ENCODE data around the gene PPFIBP2. TPM values are rescaled to one million over a fixed set of nuclear protein-coding genes. Genes with fewer than 3 reads are reported as not detected.

Gene PPFIBP2
- total and polyA plus RNA-seq, 5 experiments from 2014 or later: 2.6 to 88.0 (median 32.2) TPM

- H3K27ac Mint-ChIP-seq: no peak overlapping the region
- peaks cover 13 to 49% (median 20%) of the 10 kb centered on the region in 4 donors for H3K4me1 Mint-ChIP-seq
- POLR2A ChIA-PET: no interaction called here
- ATAC-seq (no peak), DNase-seq (no peak)
- peaks cover 0 to 2% (median 0%) of the 10 kb centered on the region in 3 donors for H3K36me3 Mint-ChIP-seq
- H3K4me3 Mint-ChIP-seq: no peak overlapping the region
- H3K27me3 Mint-ChIP-seq: peaks cover 0 to 3% (median 0%) of the 10 kb centered on the region in 5 donors
- H3K9me3 Mint-ChIP-seq: no peaks in the 10 kb centered on the region
These were observed 30.2 kb downstream of the PPFIBP2 start for GRCh38 chr11:7544021-7544420.

- no peak overlapping the region for H3K27ac Mint-ChIP-seq
- no peak overlapping the region for H3K4me3 Mint-ChIP-seq
- peaks cover 0 to 1% (median 0%) of the 10 kb centered on the region in 5 donors for H3K27me3 Mint-ChIP-seq
- DNase-seq (no peak), ATAC-seq (no peak)
- H3K4me1 Mint-ChIP-seq: peaks cover 8 to 36% (median 16%) of the 10 kb centered on the region in 4 donors
- POLR2A ChIA-PET: interaction anchor here (0.5 to 1.1 kb wide), 2 partner anchors 9 to 49 kb away, joined by 3 read pairs; no protein-coding TSS in a partner anchor
- no peaks in the 10 kb centered on the region for H3K9me3 Mint-ChIP-seq
- peaks cover 0 to 15% (median 3%) of the 10 kb centered on the region in 3 donors for H3K36me3 Mint-ChIP-seq
These were observed 31.8 kb downstream of the PPFIBP2 start for GRCh38 chr11:7545611-7546010.

DNA sequence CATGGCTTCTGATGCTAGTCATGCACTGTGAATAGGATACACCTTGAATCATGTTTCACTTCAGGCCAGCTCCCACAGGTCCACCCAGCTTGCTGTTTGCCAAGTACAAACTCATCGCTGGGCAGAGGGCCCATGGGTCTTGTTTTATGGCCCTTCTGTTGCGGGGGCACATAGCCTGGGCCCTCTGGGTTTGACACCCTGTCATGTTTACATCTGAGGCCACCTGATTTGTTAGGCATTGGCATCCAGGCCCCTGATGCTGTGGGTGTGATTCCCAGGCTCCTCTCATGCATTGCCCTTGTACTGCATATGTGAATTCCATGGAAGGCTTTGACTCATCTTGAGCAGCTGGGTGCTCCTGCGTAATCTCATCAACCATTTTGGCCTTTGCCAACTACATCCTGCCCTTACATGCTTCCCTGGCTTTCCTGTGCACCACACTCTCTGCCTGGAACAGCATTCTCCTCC lies 32.6 kb downstream of the PPFIBP2 start:
- no peak overlapping the region for H3K4me3 Mint-ChIP-seq
- peaks cover 0 to 1% (median 0%) of the 10 kb centered on the region in 5 donors for H3K27me3 Mint-ChIP-seq
- peak overlapping the region in 1 of 10 donors; percentile 64 for H3K27ac Mint-ChIP-seq
- peaks cover 0 to 16% (median 3%) of the 10 kb centered on the region in 3 donors for H3K36me3 Mint-ChIP-seq
- POLR2A ChIA-PET: interaction anchor here (0.5 to 1.1 kb wide), 2 partner anchors 9 to 50 kb away, joined by 3 read pairs; no protein-coding TSS in a partner anchor
- no peaks in the 10 kb centered on the region for H3K9me3 Mint-ChIP-seq
- ATAC-seq (no peak), DNase-seq (no peak)
- H3K4me1 Mint-ChIP-seq: peaks cover 6 to 34% (median 16%) of the 10 kb centered on the region in 4 donors

DNA sequence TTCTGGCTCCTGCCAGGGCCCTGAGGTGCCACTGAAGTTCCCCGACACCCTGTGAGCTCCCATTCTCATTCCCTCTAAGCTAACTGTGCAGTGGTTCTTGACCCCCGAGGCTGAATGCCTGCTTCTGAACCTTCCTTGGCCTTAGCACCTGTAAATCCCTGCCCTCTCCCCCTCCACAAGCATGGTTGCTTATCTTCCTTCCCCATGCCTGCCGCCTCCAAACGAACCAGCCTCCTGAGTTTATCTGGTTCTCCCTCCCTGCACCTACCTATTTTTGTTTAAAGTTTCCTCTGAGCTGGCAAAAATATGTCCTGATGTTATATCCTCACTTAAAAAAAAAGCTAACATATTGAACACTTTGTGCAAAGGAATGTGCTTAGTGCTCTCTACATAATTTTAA lies 33.9 kb downstream of the PPFIBP2 start:
- Mint-ChIP-seq H3K27me3 (peaks cover 0 to 1% (median 0%) of the 10 kb centered on the region in 5 donors), H3K4me1 (peaks cover 2 to 28% (median 13%) of the 10 kb centered on the region in 4 donors), H3K4me3 (no peak overlapping the region), H3K9me3 (no peaks in the 10 kb centered on the region), H3K27ac (peak overlapping the region in 3 of 10 donors; percentile 47 to 57 (median 56)), H3K36me3 (peaks cover 0 to 26% (median 3%) of the 10 kb centered on the region in 3 donors)
- DNase-seq: no peak
- ATAC-seq: no peak
- POLR2A ChIA-PET: interaction anchor here (0.6 to 0.9 kb wide), 2 partner anchors 17 to 51 kb away, joined by 3 to 4 read pairs; no protein-coding TSS in a partner anchor

GRCh38 chr11:7548659-7549274 lies 35.0 kb downstream of the PPFIBP2 start:
- no peaks in the 10 kb centered on the region for H3K9me3 Mint-ChIP-seq
- peak overlapping the region in 3 of 10 donors; percentile 8 to 61 (median 37) for H3K27ac Mint-ChIP-seq
- POLR2A ChIA-PET: interaction anchor here (0.7 to 1.4 kb wide), 2 partner anchors 37 to 114 kb away, joined by 4 to 6 read pairs; no protein-coding TSS in a partner anchor
- H3K4me3 Mint-ChIP-seq: no peak overlapping the region
- DNase-seq (peak in 4 of 10 donors; percentile 6 to 47 (median 27)), ATAC-seq (peak; percentile 68 to 88)
- H3K27me3 Mint-ChIP-seq: peaks cover 0 to 1% (median 0%) of the 10 kb centered on the region in 5 donors
- H3K4me1 Mint-ChIP-seq: peaks cover 2 to 23% (median 9%) of the 10 kb centered on the region in 4 donors
- H3K36me3 Mint-ChIP-seq: peaks cover 0 to 29% (median 3%) of the 10 kb centered on the region in 3 donors

DNA sequence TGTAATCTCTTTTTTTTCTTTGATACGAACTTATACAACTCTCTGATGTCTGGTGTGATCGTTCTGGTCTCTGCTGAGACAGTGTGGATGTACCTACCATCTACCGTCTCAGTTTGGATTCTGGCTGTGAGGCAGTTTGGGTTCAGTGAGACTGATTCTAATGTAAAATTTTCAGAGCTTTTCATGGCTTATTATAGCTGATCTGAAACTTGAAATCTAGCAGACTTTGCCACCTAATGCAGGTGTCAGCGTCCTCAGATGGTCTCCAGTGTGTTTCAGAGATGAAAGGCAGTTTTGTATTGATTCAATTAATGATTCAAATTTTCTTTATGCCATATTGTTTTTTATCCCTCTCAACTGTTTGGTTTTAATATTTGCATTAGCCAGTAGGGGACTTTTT lies 35.9 kb downstream of the PPFIBP2 start:
- H3K36me3 Mint-ChIP-seq: peaks cover 0 to 37% (median 3%) of the 10 kb centered on the region in 3 donors
- no peaks in the 10 kb centered on the region for H3K9me3 Mint-ChIP-seq
- peaks cover 1 to 17% (median 8%) of the 10 kb centered on the region in 4 donors for H3K4me1 Mint-ChIP-seq
- ATAC-seq: no peak
- H3K27ac Mint-ChIP-seq: no peak overlapping the region
- POLR2A ChIA-PET: interaction anchor here (0.7 to 1.1 kb wide), 2 partner anchors 10 to 113 kb away, joined by 3 to 4 read pairs; no protein-coding TSS in a partner anchor
- no peak overlapping the region for H3K4me3 Mint-ChIP-seq
- no peak for DNase-seq
- peaks cover 0 to 1% (median 0%) of the 10 kb centered on the region in 5 donors for H3K27me3 Mint-ChIP-seq

- Mint-ChIP-seq H3K36me3 (peaks cover 3 to 45% (median 3%) of the 10 kb centered on the region in 3 donors), H3K27me3 (no peaks in the 10 kb centered on the region), H3K4me3 (no peak overlapping the region), H3K9me3 (no peaks in the 10 kb centered on the region), H3K27ac (peak overlapping the region in 1 of 10 donors; percentile 38), H3K4me1 (peaks cover 0 to 16% (median 7%) of the 10 kb centered on the region in 4 donors)
- no peak for ATAC-seq
- DNase-seq: no peak
- POLR2A ChIA-PET: no interaction called here
These were observed 37.8 kb downstream of the PPFIBP2 start for GRCh38 chr11:7551571-7551970.

GRCh38 chr11:7552666-7553065 lies 38.9 kb downstream of the PPFIBP2 start:
- no peak for DNase-seq
- H3K27me3 Mint-ChIP-seq: no peaks in the 10 kb centered on the region
- ATAC-seq: no peak
- H3K4me1 Mint-ChIP-seq: peaks cover 0 to 16% (median 5%) of the 10 kb centered on the region in 4 donors
- H3K4me3 Mint-ChIP-seq: no peak overlapping the region
- no peaks in the 10 kb centered on the region for H3K9me3 Mint-ChIP-seq
- no peak overlapping the region for H3K27ac Mint-ChIP-seq
- H3K36me3 Mint-ChIP-seq: peaks cover 5 to 51% (median 7%) of the 10 kb centered on the region in 3 donors
- POLR2A ChIA-PET: no interaction called here

DNA sequence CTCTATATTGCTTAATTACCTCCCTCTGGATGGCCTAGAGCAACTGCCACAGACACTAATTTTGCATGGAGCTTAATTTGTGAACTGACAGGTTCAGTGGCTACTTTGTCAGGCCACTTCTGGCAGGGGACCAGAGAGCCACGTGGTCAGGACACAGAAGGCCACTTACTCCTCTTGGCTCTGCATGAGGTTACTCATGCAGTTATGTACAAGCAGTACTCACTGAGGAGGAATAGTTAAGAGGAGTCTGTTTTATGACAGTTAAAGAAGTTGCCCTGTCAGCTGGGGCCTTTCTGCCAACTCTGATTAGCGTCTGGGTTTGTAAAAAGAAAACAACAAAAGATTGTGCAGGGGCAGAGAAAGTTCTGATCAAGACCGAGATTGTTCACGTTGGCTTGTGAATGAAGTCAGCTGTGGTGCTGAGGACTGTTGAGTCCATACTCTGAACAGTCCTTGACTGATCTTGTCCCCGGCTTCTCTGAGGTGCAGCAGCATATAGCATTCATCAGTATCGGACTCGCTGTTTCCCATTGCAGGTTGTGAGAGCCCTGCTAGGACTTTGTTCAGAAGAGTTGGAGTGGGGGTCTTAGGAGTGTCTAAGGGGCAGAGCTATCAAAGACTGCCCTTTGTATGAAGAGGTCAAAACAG lies 41.4 kb downstream of the PPFIBP2 start:
- H3K36me3 Mint-ChIP-seq: peaks cover 5 to 49% (median 7%) of the 10 kb centered on the region in 3 donors
- POLR2A ChIA-PET: interaction anchor here (1.4 kb wide), 1 partner anchor 9 kb away, joined by 3 read pairs; no protein-coding TSS in a partner anchor
- no peak overlapping the region for H3K27ac Mint-ChIP-seq

GRCh38 chr11:7558046-7558445 lies 44.2 kb downstream of the PPFIBP2 start:
- Mint-ChIP-seq H3K9me3 (no peaks in the 10 kb centered on the region), H3K36me3 (peaks cover 5 to 33% (median 7%) of the 10 kb centered on the region in 3 donors), H3K27ac (no peak overlapping the region), H3K4me3 (no peak overlapping the region), H3K4me1 (peaks cover 0 to 6% (median 2%) of the 10 kb centered on the region in 4 donors), H3K27me3 (peaks cover 0 to 4% (median 0%) of the 10 kb centered on the region in 5 donors)
- no peak for DNase-seq
- POLR2A ChIA-PET: no interaction called here
- no peak for ATAC-seq

More for the DNA sequence above, 41.4 kb downstream of the PPFIBP2 start:
- Mint-ChIP-seq H3K9me3 (no peaks in the 10 kb centered on the region), H3K4me3 (no peak overlapping the region), H3K27me3 (peaks cover 0 to 4% (median 0%) of the 10 kb centered on the region in 5 donors), H3K4me1 (peaks cover 0 to 6% (median under 1%) of the 10 kb centered on the region in 4 donors)
- ATAC-seq (no peak), DNase-seq (no peak)

GRCh38 chr11:7559398-7560283 lies 45.8 kb downstream of the PPFIBP2 start:
- Mint-ChIP-seq H3K9me3 (no peaks in the 10 kb centered on the region), H3K36me3 (peaks cover 7 to 29% (median 10%) of the 10 kb centered on the region in 3 donors), H3K4me1 (peaks cover 0 to 6% (median 2%) of the 10 kb centered on the region in 4 donors), H3K4me3 (no peak overlapping the region), H3K27me3 (peaks cover 0 to 4% (median 0%) of the 10 kb centered on the region in 5 donors), H3K27ac (no peak overlapping the region)
- POLR2A ChIA-PET: interaction anchor here (0.6 to 0.9 kb wide), 2 partner anchors 9 to 24 kb away, joined by 3 read pairs; no protein-coding TSS in a partner anchor
- DNase-seq (no peak), ATAC-seq (no peak)

- POLR2A ChIA-PET: no interaction called here
- H3K4me1 Mint-ChIP-seq: peaks cover 0 to 6% (median 2%) of the 10 kb centered on the region in 4 donors
- no peak overlapping the region for H3K27ac Mint-ChIP-seq
- H3K4me3 Mint-ChIP-seq: no peak overlapping the region
- no peak for DNase-seq
- H3K36me3 Mint-ChIP-seq: peaks cover 12 to 36% (median 21%) of the 10 kb centered on the region in 3 donors
- H3K27me3 Mint-ChIP-seq: peaks cover 0 to 4% (median 0%) of the 10 kb centered on the region in 5 donors
- ATAC-seq: no peak
- H3K9me3 Mint-ChIP-seq: peaks cover 0 to 2% (median 0%) of the 10 kb centered on the region in 9 donors
These were observed 47.8 kb downstream of the PPFIBP2 start for GRCh38 chr11:7561562-7561961.

All from naive thymus-derived CD8-positive, alpha-beta T cell (primary cell).